COLO668 (cell line): ENCODE results near the gene FAM193B.

Source experiments
- DNase-seq: peaks from one replicate; lab custom pipeline; 2025; ENCODE audit not compliant: unreplicated experiment; lab: John Stamatoyannopoulos, UW

FAM193B gene

GRCh38 chr5:177472460-177473442, 81.6 kb downstream of the FAM193B start:
- peak; percentile 13 for DNase-seq

GRCh38 chr5:177471610-177472356, 82.6 kb downstream of the FAM193B start:
- no peak for DNase-seq

- no peak for DNase-seq
These were observed 83.4 kb downstream of the FAM193B start for GRCh38 chr5:177470759-177471536.
